Epidermal melanocyte (primary cell): ENCODE data around the gene ONECUT2.

Source experiments
- DNase-seq: peaks from one replicate; pipeline ENCODE4 v3.0.0; 2011; ENCODE audit warnings: low spot score; ENCODE audit not compliant: insufficient read length

The ONECUT2 gene

GRCh38 chr18:57523171-57523956 is 88.2 kb downstream of the ONECUT2 start:
- no peak for DNase-seq

- no peak for DNase-seq
These were observed 92.5 kb downstream of the ONECUT2 start for GRCh38 chr18:57527556-57528229.

- DNase-seq: no peak
These were observed 94.0 kb downstream of the ONECUT2 start for GRCh38 chr18:57529151-57529550.

GRCh38 chr18:57533006-57533867 is 98.1 kb downstream of the ONECUT2 start:
- no peak for DNase-seq

- DNase-seq: no peak
These were observed 98.8 kb downstream of the ONECUT2 start for GRCh38 chr18:57533868-57534510.

- no peak for DNase-seq
These were observed 99.3 kb downstream of the ONECUT2 start for GRCh38 chr18:57534511-57534909.

- DNase-seq: no peak
These were observed 103.4 kb downstream of the ONECUT2 start for GRCh38 chr18:57538614-57539013.

GRCh38 chr18:57539702-57540101 is 104.5 kb downstream of the ONECUT2 start:
- no peak for DNase-seq
